Left renal pelvis (tissue), 4 donors: ENCODE data around the gene ADSL. TPM values are rescaled to one million over a fixed set of nuclear protein-coding genes. Genes with fewer than 3 reads are reported as not detected.
A peak's percentile ranks its signal among the peaks of the same experiment; 100 is the strongest.

Source experiments
- DNase-seq, 4 donors: peaks; one replicate each; pipeline ENCODE4 v3.0.0-alpha.2; 2013; ENCODE audit warnings: low read depth in 4 of 4, low spot score in 3 of 4
- polyA plus RNA-seq, 4 donors: library from polyadenylated mRNA; unstranded; fragments of 120-200 nt; gene quantifications; one replicate each; pipeline ENCODE4 v1.2.1, GENCODE V29; 2013; ENCODE audit not compliant: insufficient read length in 4 of 4

The ADSL gene
- polyA plus RNA-seq, 4 donors: 70.6 to 108 (median 98.9) TPM

GRCh38 chr22:40415531-40416266 lies 69.4 kb downstream of the ADSL start:
- DNase-seq: peak in 2 of 4 donors; percentile 32 to 36

- DNase-seq: no peak
Observed at GRCh38 chr22:40416267-40416570, 69.9 kb downstream of the ADSL start.

DNA sequence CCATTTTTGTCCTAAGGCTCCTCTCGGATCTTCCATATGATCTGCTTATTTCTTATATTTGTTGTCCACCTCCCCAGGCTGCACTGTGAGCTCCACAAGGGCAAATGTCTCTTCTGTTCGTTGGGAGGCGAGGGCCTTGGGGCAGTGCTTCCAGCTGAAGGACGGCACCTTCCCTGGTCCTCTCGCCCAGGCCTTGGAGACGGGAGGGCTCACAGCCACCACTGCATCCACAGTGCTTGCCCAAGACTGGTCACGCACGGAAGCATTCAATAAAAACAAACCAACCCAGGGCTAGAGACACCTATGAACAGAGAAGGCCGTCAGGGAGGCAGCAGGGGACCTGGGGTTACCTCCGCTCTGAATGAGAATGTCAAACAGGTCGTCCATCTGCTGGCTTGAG lies 70.3 kb downstream of the ADSL start:
- no peak for DNase-seq

DNA sequence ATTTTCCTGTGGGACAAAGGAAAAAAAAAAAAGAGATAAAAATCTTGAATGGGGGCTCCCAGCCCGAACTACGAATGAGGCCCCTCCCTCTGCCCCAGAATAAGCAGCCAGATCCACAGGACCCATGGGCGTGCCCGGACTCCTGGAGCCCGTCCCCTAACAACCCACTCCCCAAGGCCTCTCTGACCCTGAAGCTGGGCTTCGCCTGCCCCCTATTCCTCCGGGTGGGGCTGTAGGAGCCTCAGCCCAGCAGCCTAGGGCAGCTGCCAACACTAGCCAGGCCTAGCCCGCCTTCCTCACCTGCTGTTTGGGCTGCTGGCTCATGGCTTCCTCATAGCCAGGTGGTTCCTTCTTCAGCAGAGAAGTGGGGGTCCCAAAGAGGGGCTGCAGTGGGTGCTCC lies 70.7 kb downstream of the ADSL start:
- DNase-seq: no peak

GRCh38 chr22:40417881-40418280 lies 71.6 kb downstream of the ADSL start:
- no peak for DNase-seq

- peak; percentile 35 to 48 (median 42) for DNase-seq
Observed at GRCh38 chr22:40418366-40419201, 72.3 kb downstream of the ADSL start.

DNA sequence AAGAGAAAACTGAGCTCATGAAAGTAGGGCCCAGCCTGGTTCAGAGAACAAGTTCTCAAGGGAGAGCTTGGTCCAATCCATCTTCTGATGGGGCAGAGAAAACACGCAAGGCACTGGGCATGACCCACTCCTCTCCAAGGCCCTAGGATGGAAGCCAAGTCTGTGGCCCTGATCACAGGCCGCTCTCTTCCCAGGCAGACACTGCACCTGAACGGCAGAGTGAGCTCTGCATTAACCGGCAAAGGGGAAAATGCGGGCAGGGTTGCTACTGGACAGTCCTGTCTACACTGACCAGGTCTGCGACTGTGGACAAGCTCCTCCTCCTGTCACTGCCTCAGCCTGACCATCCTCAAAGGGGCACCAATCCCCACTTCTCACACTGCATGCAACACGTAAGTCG lies 73.4 kb downstream of the ADSL start:
- DNase-seq: no peak

DNA sequence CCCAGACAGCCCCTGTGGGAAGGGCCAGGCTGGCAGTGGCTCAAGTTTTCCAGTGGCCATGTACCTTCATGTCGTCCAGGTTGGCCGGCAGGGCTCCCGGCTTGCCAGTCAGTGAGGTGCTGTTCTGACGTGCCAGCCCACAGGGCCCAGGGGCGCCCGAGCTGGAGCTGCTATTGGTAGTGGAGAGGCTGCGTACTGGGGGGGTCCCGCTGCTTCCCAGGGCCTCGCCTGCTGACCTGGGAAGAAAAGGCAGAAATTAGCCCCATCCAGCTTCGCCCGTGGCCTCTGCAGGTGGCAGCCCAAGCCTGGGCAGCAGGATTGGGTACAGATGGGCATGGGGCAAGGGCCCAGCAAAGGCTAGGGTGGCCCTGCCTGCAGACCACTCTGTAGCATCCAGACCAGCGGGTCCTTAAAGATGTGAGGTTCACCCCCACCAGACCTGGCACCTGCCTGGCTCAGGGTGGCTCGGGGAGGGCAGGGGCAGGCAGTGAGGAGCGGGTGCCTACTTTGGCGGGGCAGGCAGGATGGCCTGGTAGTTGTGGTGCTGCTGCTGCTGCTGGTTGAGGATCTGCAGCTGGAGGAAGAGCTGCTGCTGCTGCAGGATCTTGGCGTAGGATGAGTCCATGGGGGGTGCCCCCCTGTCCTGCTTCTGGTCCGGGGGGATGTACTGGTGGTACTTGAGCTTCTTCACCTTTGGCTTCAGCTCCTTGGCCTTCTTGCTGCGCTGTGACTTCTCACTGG lies 74.2 kb downstream of the ADSL start:
- DNase-seq: no peak

GRCh38 chr22:40421082-40421350 lies 74.7 kb downstream of the ADSL start:
- no peak for DNase-seq

DNA sequence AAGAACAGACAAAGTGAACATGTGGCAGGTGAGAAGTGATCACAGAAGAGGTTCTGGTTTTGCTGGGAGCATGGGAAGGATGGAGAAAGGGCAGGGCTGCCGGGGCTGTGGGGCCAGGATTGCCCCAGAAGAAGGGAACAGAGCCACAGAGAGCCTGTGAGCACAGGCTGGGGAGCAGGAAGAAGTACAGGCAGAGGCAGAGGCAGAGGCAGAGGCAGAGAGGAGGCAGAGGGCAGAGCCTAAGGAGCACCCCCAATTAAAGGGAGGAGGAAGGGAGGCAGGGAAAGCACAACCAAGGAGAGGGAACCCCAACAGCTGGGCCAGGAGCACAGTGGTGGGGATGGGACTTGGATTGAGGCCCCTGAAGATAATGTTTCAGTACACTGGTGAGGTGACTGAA lies 75.6 kb downstream of the ADSL start:
- DNase-seq: no peak

- DNase-seq: no peak
Observed at GRCh38 chr22:40422558-40423309, 76.4 kb downstream of the ADSL start.

GRCh38 chr22:40423310-40423688 lies 77.0 kb downstream of the ADSL start:
- no peak for DNase-seq

DNA sequence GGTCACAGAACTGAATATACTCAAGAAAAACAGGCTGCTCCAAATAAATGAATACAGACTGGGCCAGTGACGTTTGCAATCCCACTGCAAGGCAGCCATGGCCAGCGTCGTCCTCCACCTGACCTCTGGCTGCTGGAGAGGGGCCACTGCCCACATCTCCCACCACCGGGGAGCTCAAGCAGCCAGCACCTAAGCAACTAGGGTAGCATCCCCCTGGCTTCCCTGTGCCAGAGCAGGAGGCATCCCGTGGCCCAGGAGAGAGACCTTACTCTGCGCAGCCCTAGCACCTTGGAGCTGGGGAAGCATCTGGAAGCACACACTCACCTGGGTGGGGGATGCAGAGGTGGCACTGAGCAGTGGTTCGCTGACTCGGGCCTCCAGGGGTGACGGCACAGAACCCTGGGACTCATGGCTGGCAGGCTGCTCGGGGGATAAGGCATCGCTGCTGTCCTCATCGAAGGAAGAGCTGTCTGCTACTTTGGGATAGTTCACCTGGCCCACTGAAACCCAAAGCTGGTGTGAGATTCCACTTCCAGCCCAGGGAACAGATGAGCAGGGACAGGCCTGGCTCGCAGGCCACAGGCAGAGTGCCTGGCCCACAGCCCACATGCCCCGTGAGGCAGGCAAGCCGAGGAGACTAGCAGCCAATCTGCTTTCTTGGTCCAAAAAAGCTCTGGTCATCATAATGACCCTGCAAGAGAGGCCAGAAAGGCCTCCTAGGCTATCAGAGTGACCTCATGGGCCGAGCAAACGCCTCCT lies 77.8 kb downstream of the ADSL start:
- DNase-seq: no peak

DNA sequence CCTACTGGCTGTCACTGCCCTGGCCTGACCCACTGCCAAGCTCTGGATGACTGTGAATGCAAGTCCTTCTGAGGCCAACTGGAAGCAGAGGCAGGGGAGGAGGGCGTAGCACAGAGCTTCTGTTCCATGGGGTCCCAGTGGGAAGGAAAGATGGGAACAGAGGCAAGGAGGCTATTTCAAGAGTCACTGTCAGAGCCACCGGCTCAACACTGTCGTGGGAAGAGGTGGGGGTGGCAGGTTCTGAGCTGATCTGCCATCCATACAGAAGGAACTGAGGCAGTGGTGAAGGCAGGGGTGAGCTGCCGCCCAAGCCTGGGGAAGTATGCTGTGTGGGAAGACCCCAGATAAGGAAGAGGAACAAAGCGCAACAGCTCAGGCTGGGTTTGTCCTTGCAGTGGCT lies 78.8 kb downstream of the ADSL start:
- no peak for DNase-seq

GRCh38 chr22:40426594-40427333 lies 80.5 kb downstream of the ADSL start:
- DNase-seq: no peak

- DNase-seq: no peak
Observed at GRCh38 chr22:40428796-40429195, 82.5 kb downstream of the ADSL start.

DNA sequence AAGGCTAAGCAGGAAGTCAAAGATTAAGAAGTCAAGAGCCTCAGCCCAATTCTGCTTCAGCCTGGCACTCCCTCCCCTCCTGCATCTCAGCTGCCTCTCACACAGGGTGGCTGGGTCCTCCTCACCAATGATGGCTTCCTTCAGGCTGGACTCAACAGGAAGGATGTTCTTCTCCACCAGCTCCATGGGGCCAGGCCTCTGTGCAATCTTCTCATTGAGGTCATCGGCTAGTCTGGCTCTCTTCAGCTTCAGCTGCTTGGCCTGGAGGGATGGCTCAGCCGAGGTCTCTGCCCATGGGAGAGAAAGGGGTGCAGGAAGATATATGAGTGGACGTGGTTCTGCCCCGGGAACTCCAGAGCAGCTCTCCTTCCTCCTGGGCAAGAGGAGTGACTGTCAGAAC lies 83.2 kb downstream of the ADSL start:
- DNase-seq: no peak

DNA sequence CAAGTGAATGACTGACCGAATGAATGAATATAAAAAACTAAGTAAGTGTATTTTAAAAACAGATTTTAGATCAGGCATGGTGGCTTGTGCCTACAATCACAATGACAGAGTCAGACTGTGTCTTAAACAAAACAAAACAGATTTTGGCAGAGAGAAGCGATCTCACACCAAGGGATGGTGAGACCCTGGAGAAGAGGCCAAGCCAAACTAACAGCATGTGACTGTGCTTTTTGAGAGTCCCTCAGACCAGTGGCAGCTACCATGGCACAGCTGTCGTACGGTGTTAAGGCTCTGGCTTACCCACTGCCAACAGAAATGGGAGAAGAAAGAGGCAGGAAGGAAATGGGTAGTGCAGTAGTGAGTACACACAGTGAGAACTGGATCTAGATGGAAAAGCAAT lies 84.7 kb downstream of the ADSL start:
- DNase-seq: no peak

DNA sequence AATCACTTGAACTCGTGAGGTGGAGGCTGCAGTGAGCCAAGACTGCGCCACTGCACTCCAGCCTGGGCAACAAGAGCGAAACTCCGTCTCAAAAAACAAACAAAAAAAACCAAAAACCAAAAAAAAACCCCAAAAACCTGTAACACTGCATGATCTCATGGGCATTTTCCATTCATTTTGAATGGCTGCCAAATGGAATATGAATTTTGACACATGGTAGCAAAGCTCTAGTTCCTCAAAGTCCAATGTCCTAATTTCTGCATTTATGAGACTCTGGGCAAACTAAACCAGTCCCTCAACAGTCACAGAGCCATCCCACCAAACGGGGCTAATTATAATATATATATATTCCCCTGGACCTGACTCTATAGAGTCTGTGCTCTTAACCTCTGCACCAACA lies 85.9 kb downstream of the ADSL start:
- DNase-seq: no peak

- no peak for DNase-seq
Observed at GRCh38 chr22:40432625-40433024, 86.3 kb downstream of the ADSL start.
